Astrocyte of the cerebellum (primary cell): ENCODE data around the gene YAF2.

Experiments used
- DNase-seq: peaks from one replicate; pipeline ENCODE4 v3.0.0-alpha.2; 2011; ENCODE audit warnings: low read depth
- H3K4me3 ChIP-seq: 2 replicates; pipeline ENCODE4 v1.5.1; 2011; ENCODE audit warnings: mild to moderate bottlenecking, low read depth, low read length, moderate library complexity
- CTCF ChIP-seq: IDR thresholded peaks from 2 replicates; pipeline ENCODE4 v1.5.1; 2012; ENCODE audit warnings: low read length, low read depth, moderate library complexity, mild to moderate bottlenecking; ENCODE audit errors: missing control alignments
- in situ Hi-C: cut with HindIII; loops from 2 replicates; pipeline ENCODE4 v1.10.0; 2017; ENCODE audit warnings: low sequenced_read_pairs

YAF2 gene

DNA sequence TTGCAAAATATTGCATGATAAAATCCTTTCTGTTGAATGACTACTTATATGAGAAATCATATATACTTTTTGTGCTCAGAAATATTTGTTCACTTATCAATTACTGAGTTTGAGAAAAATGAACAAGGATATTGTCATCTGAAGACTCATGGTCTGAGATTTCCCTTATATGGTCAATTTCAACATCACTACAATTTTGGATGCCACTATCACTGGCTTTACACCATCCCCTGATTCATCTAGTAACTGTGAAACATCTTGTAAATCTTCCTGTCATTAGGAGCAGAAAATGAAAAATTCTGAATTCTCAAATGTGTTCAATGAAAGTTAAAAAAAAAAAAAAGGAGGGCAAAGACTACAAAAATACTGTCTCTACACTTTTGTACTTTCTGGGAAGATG, 71.5 kb downstream of the YAF2 start:
- no peak for TF ChIP-seq CTCF
- H3K4me3 ChIP-seq: no peak overlapping the region
- DNase-seq: no peak
- in situ Hi-C loops: no loop called here

DNA sequence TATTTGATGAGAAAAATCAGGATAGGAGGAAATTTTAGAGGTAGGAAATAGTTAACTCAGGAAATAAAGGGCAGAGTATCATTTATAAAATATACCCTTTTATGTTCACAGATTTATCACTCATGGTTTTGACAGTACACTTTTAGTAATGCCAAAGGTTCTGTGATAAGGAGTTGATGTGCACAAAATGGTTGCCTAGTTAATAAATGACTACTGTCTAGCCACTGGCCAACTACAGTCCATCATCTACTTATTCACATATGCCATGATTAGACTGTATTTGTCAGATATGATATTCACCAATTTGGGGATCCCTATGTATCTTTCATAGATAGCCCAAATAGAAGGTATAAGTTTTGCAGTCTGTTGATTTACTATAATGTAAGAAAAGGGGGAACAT, 74.1 kb downstream of the YAF2 start:
- TF ChIP-seq CTCF: no peak
- in situ Hi-C loops: no loop called here
- no peak for DNase-seq
- no peak overlapping the region for H3K4me3 ChIP-seq

GRCh38 chr12:42162965-42163364, 75.1 kb downstream of the YAF2 start:
- in situ Hi-C loops: no loop called here
- TF ChIP-seq CTCF: no peak
- no peak for DNase-seq
- H3K4me3 ChIP-seq: no peak overlapping the region

- in situ Hi-C loops: no loop called here
- no peak overlapping the region for H3K4me3 ChIP-seq
- no peak for TF ChIP-seq CTCF
- DNase-seq: no peak
Observed at GRCh38 chr12:42162193-42162592, 75.9 kb downstream of the YAF2 start.

GRCh38 chr12:42161529-42161928, 76.5 kb downstream of the YAF2 start:
- no peak for DNase-seq
- TF ChIP-seq CTCF: no peak
- H3K4me3 ChIP-seq: no peak overlapping the region
- in situ Hi-C loops: no loop called here

GRCh38 chr12:42156232-42156631, 81.8 kb downstream of the YAF2 start:
- in situ Hi-C loops: no loop called here
- no peak for DNase-seq
- H3K4me3 ChIP-seq: no peak overlapping the region
- no peak for TF ChIP-seq CTCF

GRCh38 chr12:42145552-42146215, 92.4 kb downstream of the YAF2 start:
- in situ Hi-C loops: loop anchor here (25.0 kb wide), 1 partner anchor 1142 kb away; no protein-coding TSS in a partner anchor
- no peak overlapping the region for H3K4me3 ChIP-seq
- TF ChIP-seq CTCF: no peak

More at GRCh38 chr12:42145552-42146215, 92.4 kb downstream of the YAF2 start:
- DNase-seq: no peak
